GM12878 (cell line): ENCODE data around the gene PPM1E. TPM values are rescaled to one million over a fixed set of nuclear protein-coding genes. Genes with fewer than 3 reads are reported as not detected.
A peak's percentile ranks its signal among the peaks of the same experiment; 100 is the strongest.

ENCODE experiments used
- BHLHE40 ChIP-seq, 2 experiments: fragments of 450-650 bp in 1 of 2; IDR thresholded peaks; 2 replicates each; pipeline ENCODE4 v1.6.1; 2011 to 2017; ENCODE audit warnings: low read depth in 2 of 2, borderline replicate concordance in 1 of 2, improper control_type of control experiment in 1 of 2, low read length in 1 of 2, mild to moderate bottlenecking in 1 of 2
- CBX5 ChIP-seq: sonication (generic); IDR thresholded peaks from 2 replicates; pipeline ENCODE4 v1.6.1; 2016; ENCODE audit warnings: low read depth, moderate library complexity, mild to moderate bottlenecking, inconsistent platforms
- CUX1 ChIP-seq: IDR thresholded peaks from 2 replicates; pipeline ENCODE4 v1.6.1; 2012; ENCODE audit warnings: improper control_type of control experiment, low read depth, low read length; ENCODE audit not compliant: insufficient replicate concordance
- EGR1 ChIP-seq, 2 experiments: IDR thresholded peaks; 1 replicate in 1 of 2; 2 replicates in 1 of 2; pipeline ENCODE4 v1.6.1; 2011 to 2012; ENCODE audit warnings: low read depth in 2 of 2, low read length in 2 of 2, borderline replicate concordance in 1 of 2, mild to moderate bottlenecking in 1 of 2, moderate library complexity in 1 of 2
- ETV6 ChIP-seq, 2 experiments: fragments of 450-650 bp in 1 of 2; IDR thresholded peaks in 1 of 2; conservative IDR thresholded peaks in 1 of 2; 2 replicates each; pipeline ENCODE4 v1.6.1; 2014; ENCODE audit warnings: antibody characterized with exemption in 1 of 2, borderline replicate concordance in 1 of 2, low read depth in 1 of 2, mild to moderate bottlenecking in 1 of 2, moderate library complexity in 1 of 2
- HSF1 ChIP-seq: fragments of 150-350 bp; IDR thresholded peaks from 2 replicates; pipeline ENCODE4 v1.6.1; 2014; ENCODE audit warnings: mild to moderate bottlenecking, low read depth, low read length
- NKRF ChIP-seq: fragments of 450-650 bp; conservative IDR thresholded peaks from 2 replicates; pipeline ENCODE4 v1.6.1; 2017; ENCODE audit warnings: mild to moderate bottlenecking, moderate library complexity
- POLR2A ChIP-seq: IDR thresholded peaks from 2 replicates; pipeline ENCODE4 v1.6.1; 2011; ENCODE audit warnings: low read depth, mild to moderate bottlenecking, low read length
- RB1 ChIP-seq: fragments of 450-650 bp; formaldehyde crosslinking; IDR thresholded peaks from 2 replicates; pipeline ENCODE4 v1.6.1; 2017; ENCODE audit warnings: mild to moderate bottlenecking, borderline replicate concordance
- SREBF1 ChIP-seq: IDR thresholded peaks from 2 replicates; pipeline ENCODE4 v1.6.1; 2012; ENCODE audit warnings: mild to moderate bottlenecking, low read length
- SUPT20H ChIP-seq: IDR thresholded peaks from 2 replicates; pipeline ENCODE4 v1.6.1; 2011; ENCODE audit warnings: low read depth, mild to moderate bottlenecking, low read length, moderate library complexity, borderline replicate concordance; ENCODE audit not compliant: control insufficient read depth
- YBX1 ChIP-seq: fragments of 450-650 bp; IDR thresholded peaks from 2 replicates; pipeline ENCODE4 v1.6.1; 2016; ENCODE audit warnings: antibody characterized with exemption
- ZBTB4 ChIP-seq: fragments of 450-650 bp; formaldehyde crosslinking; IDR thresholded peaks from 2 replicates; pipeline ENCODE4 v1.4.0; 2022; ENCODE audit warnings: mild to moderate bottlenecking, moderate library complexity
- polyA plus RNA-seq, 11 experiments: library from polyadenylated mRNA; depleted of rRNA in 4 of 11; unstranded in 6 of 11; stranded (reverse) in 5 of 11; fragments of >200 nt; fragmentation: Nextera tagmentation in 4 of 11; fragmentation: Illumina TruSeq in 1 of 11; extraction: Ambion mirVana in 4 of 11; extraction: Trizol in 1 of 11; gene quantifications; 1 replicate in 1 of 11; 2 replicates in 10 of 11; pipeline versions ENCODE4 v1.2.1 to v1.2.3, GENCODE V29; 2011 to 2016; ENCODE audit warnings: inconsistent platforms in 2 of 11, missing spikeins in 2 of 11, low read depth in 1 of 11
- total RNA-seq, 4 experiments: library from RNA; depleted of rRNA in 3 of 4; stranded (reverse); fragments of >200 nt in 3 of 4; fragmentation: Illumina TruSeq in 1 of 4; extraction: Trizol in 1 of 4; gene quantifications; 2 replicates each; pipeline versions ENCODE4 v1.2.1 to v1.2.3, GENCODE V29; 2013 to 2021

PPM1E gene
- total and polyA plus RNA-seq, 10 of the 15 experiments (the other 5 are each of a cell fraction or from before 2014, with no cell fraction given), result 0.07 to 0.28 (median 0.16) TPM

GRCh38 chr17:58755577-58756245, at the start of gene PPM1E (continued):
- TF ChIP-seq SREBF1 (no peak), HSF1 (no peak), POLR2A (peak; percentile 31; the same call in 1 of the 2 replicates), YBX1 (no peak), NKRF (peak; percentile 36; the same call in 1 of the 2 replicates), EGR1 (IDR thresholded peaks at IDR 0.05; ENCODE audit: borderline replicate concordance in 1 of 2, low read depth in 2 of 2, low read length in 2 of 2) (peak in 1 of 2 experiments; percentile 82; a peak in 1 of 3 replicates), RB1 (peak; percentile 60; the same call in 1 of the 2 replicates), BHLHE40 (IDR thresholded peaks at IDR 0.05; ENCODE audit: borderline replicate concordance in 1 of 2, low read depth in 2 of 2, low read length in 1 of 2) (peak in 1 of 2 experiments; percentile 68; a peak in 2 of 4 replicates), ZBTB4 (CRISPR knock-in tag) (no peak), CBX5 (no peak), SUPT20H (no peak), ETV6 (conservative IDR thresholded peaks at IDR 0.05 in 1 of 2, IDR thresholded peaks at IDR 0.05 in 1 of 2; ENCODE audit: borderline replicate concordance in 1 of 2, low read depth in 1 of 2) (peak in 1 of 2 experiments; percentile 32; a peak in 1 of 4 replicates), CUX1 (no peak)
